HepG2 (cell line): ENCODE measurements around the gene SFTPB. TPM values are rescaled to one million over a fixed set of nuclear protein-coding genes. Genes with fewer than 3 reads are reported as not detected.

Experiments used
- ARHGAP35 ChIP-seq: sonication (generic); formaldehyde crosslinking; IDR thresholded peaks from 2 replicates; pipeline ENCODE4 v1.9.0; 2022; ENCODE audit warnings: mild to moderate bottlenecking, inconsistent platforms, moderate library complexity, missing genetic modification reagents, borderline replicate concordance
- CCAR2 ChIP-seq: fragments of 200-400 bp; formaldehyde crosslinking; optimal IDR thresholded peaks from 2 replicates; pipeline ENCODE3; 2018; ENCODE audit warnings: low read depth, mild to moderate bottlenecking, low read length, moderate library complexity
- EZH2 ChIP-seq: conservative IDR thresholded peaks from 2 replicates; pipeline ENCODE4 v1.6.1; 2012; ENCODE audit warnings: mild to moderate bottlenecking, low read depth, low read length, moderate library complexity
- FOXA1 ChIP-seq, 2 experiments: fragments of 450-650 bp in 1 of 2; sonication (generic) in 1 of 2; formaldehyde crosslinking in 1 of 2; IDR thresholded peaks; 2 replicates each; pipeline versions ENCODE4 v1.4.0 to v1.6.1; 2016 to 2020; ENCODE audit warnings: missing genetic modification reagents in 1 of 2
- GATA4 ChIP-seq: sonication (generic); IDR thresholded peaks from 2 replicates; pipeline ENCODE4 v1.6.1; 2016; ENCODE audit warnings: antibody characterized with exemption, low read depth, borderline replicate concordance
- HNRNPH1 ChIP-seq: fragments of 200-400 bp; formaldehyde crosslinking; optimal IDR thresholded peaks from 2 replicates; pipeline ENCODE3; 2017; ENCODE audit warnings: mild to moderate bottlenecking, low read depth, low read length
- ISX ChIP-seq: sonication (generic); formaldehyde crosslinking; conservative IDR thresholded peaks from 2 replicates; pipeline ENCODE4 v1.5.0; 2020; ENCODE audit warnings: missing genetic modification reagents
- KLF9 ChIP-seq: IDR thresholded peaks from 2 replicates; pipeline ENCODE4 v1.6.1; 2016; ENCODE audit warnings: low read depth
- MAX ChIP-seq: IDR thresholded peaks from 2 replicates; pipeline ENCODE4 v1.6.1; 2012; ENCODE audit warnings: inconsistent platforms
- MED1 ChIP-seq: sonication (generic); formaldehyde crosslinking; IDR thresholded peaks from 2 replicates; pipeline ENCODE4 v1.4.0; 2020; ENCODE audit warnings: missing genetic modification reagents
- SIN3B ChIP-seq: fragments of 150-350 bp; IDR thresholded peaks from 2 replicates; pipeline ENCODE4 v1.6.1; 2014; ENCODE audit warnings: low read length
- SMAD9 ChIP-seq: sonication (generic); formaldehyde crosslinking; IDR thresholded peaks from 2 replicates; pipeline ENCODE4 v1.5.1; 2020; ENCODE audit warnings: mild to moderate bottlenecking, missing genetic modification reagents
- SOX13 ChIP-seq, 3 experiments: fragments of 450-650 bp in 1 of 3; sonication (generic) in 1 of 3; formaldehyde crosslinking in 1 of 3; IDR thresholded peaks in 2 of 3; conservative IDR thresholded peaks in 1 of 3; 2 replicates each; pipeline versions ENCODE4 v1.5.0 to v1.6.1; 2016 to 2020; ENCODE audit warnings: antibody characterized with exemption in 1 of 3, mild to moderate bottlenecking in 1 of 3, missing compliant biosample characterization in 1 of 3, missing genetic modification reagents in 1 of 3, moderate library complexity in 1 of 3
- ZBTB46 ChIP-seq: sonication (generic); formaldehyde crosslinking; IDR thresholded peaks from 2 replicates; pipeline ENCODE4 v1.4.0; 2020; ENCODE audit warnings: mild to moderate bottlenecking, missing genetic modification reagents, borderline replicate concordance
- ZEB1 ChIP-seq: IDR thresholded peaks from 2 replicates; pipeline ENCODE4 v1.6.1; 2012; ENCODE audit warnings: mild to moderate bottlenecking, low read depth, inconsistent platforms; ENCODE audit not compliant: insufficient replicate concordance
- ZIK1 ChIP-seq: sonication (generic); formaldehyde crosslinking; IDR thresholded peaks from 2 replicates; pipeline ENCODE4 v1.5.0; 2020; ENCODE audit warnings: mild to moderate bottlenecking, low read depth, missing genetic modification reagents, borderline replicate concordance
- ZNF350 ChIP-seq: sonication (generic); formaldehyde crosslinking; IDR thresholded peaks from 2 replicates; pipeline ENCODE4 v1.4.0; 2020; ENCODE audit warnings: mild to moderate bottlenecking, low read depth, missing genetic modification reagents, borderline replicate concordance
- ZNF556 ChIP-seq: sonication (generic); formaldehyde crosslinking; IDR thresholded peaks from 2 replicates; pipeline ENCODE4 v1.4.0; 2020; ENCODE audit warnings: mild to moderate bottlenecking, missing genetic modification reagents, borderline replicate concordance
- ZNF563 ChIP-seq: sonication (generic); formaldehyde crosslinking; IDR thresholded peaks from 2 replicates; pipeline ENCODE4 v1.8.0; 2022; ENCODE audit warnings: mild to moderate bottlenecking, moderate library complexity, missing genetic modification reagents
- polyA plus RNA-seq, 8 experiments: library from polyadenylated mRNA; depleted of rRNA in 3 of 8; stranded (reverse) in 7 of 8; unstranded in 1 of 8; fragments of >200 nt; fragmentation: Illumina TruSeq in 4 of 8; extraction: Trizol in 4 of 8; gene quantifications; 2 replicates each; pipeline versions ENCODE4 v1.2.1 to v1.2.3, GENCODE V29; 2011 to 2016; ENCODE audit warnings: low read depth in 4 of 8, missing spikeins in 1 of 8, mixed read lengths in 1 of 8; ENCODE audit not compliant: insufficient read depth in 1 of 8
- total RNA-seq, 5 experiments: library from RNA; depleted of rRNA; stranded (reverse); fragments of >200 nt; fragmentation: Illumina TruSeq; extraction: Trizol; gene quantifications; 2 replicates each; pipeline ENCODE4 v1.2.3, GENCODE V29; 2016; ENCODE audit warnings: low read depth in 1 of 5
- TF ChIP-seq, protein P1 (sequence below): sonication (generic); formaldehyde crosslinking; IDR thresholded peaks from 2 replicates; pipeline ENCODE4 v1.4.0; 2020; ENCODE audit warnings: missing genetic modification reagents

SFTPB gene
- total and polyA plus RNA-seq, 2 of the 13 experiments (the other 11 are each of a cell fraction or from before 2014, with no cell fraction given), result not detected

DNA sequence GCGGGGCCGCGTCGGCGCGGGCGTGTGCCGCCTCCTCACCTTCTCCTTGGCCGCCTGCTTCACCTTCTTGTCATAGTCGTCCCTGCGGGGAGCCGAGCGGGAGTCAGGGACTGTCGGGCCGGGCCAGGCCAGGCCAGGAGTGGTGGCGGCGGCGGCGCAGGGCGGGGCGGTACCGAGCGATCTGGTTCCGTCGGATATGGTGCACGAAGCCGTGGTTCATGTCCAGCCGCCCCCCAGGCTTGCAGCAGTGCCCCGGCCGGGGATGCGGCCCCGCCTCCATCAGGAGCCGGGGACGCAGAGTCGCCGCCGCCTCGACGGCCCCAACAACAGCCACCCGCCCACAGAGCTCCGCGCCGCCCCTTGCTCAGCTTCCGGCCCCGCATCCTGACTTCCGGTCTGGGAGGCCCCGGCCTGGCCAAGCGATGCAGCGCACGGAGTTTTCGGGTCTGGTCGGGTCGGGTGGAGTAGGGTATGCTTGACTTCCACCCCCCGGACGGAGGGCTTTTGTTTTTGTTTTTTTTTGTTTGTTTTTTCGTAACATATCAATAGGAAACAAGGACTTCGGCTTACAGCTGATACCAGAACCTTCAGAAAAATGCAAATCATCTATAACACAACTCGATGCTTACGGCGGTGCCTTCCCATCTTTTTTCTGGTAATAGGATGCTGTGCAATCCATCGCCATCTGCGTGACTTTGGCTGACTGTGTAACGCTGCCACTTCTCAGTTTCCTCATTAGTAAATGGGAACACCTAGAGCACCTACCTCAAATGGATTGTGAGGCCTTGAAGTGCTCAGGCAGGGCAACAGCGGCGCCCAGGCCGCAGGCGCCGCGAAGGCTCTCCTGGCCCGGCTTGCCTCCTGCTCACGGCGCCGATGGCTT, 56.1 kb downstream of the SFTPB start, which contains the start of gene C2orf68 (continued):
- no peak for TF ChIP-seq FOXA1 (IDR thresholded peaks at IDR 0.05)
- 0 out of 2 replicates have a peak, but pooled peaks have one; percentile 16 for TF ChIP-seq FOXA1 (CRISPR knock-in tag; IDR thresholded peaks at IDR 0.05)
- peak; percentile 53 for TF ChIP-seq HNRNPH1
- TF ChIP-seq ZNF563, result peak; percentile 85
- TF ChIP-seq ISX (CRISPR knock-in tag), result no peak
- peak; percentile 43; the same call in 1 of the 2 replicates for TF ChIP-seq SOX13 (IDR thresholded peaks at IDR 0.05)
- peak in 1 of 2 experiments; percentile 38; a peak in 1 of 4 replicates for TF ChIP-seq SOX13 (CRISPR knock-in tag; conservative IDR thresholded peaks at IDR 0.05 in 1 of 2, IDR thresholded peaks at IDR 0.05 in 1 of 2)
- peak; percentile 66; the same call in 1 of the 2 replicates for TF ChIP-seq ZIK1
- no peak; the same call in 1 of the 2 replicates for TF ChIP-seq SMAD9
- TF ChIP-seq, protein P1, sequence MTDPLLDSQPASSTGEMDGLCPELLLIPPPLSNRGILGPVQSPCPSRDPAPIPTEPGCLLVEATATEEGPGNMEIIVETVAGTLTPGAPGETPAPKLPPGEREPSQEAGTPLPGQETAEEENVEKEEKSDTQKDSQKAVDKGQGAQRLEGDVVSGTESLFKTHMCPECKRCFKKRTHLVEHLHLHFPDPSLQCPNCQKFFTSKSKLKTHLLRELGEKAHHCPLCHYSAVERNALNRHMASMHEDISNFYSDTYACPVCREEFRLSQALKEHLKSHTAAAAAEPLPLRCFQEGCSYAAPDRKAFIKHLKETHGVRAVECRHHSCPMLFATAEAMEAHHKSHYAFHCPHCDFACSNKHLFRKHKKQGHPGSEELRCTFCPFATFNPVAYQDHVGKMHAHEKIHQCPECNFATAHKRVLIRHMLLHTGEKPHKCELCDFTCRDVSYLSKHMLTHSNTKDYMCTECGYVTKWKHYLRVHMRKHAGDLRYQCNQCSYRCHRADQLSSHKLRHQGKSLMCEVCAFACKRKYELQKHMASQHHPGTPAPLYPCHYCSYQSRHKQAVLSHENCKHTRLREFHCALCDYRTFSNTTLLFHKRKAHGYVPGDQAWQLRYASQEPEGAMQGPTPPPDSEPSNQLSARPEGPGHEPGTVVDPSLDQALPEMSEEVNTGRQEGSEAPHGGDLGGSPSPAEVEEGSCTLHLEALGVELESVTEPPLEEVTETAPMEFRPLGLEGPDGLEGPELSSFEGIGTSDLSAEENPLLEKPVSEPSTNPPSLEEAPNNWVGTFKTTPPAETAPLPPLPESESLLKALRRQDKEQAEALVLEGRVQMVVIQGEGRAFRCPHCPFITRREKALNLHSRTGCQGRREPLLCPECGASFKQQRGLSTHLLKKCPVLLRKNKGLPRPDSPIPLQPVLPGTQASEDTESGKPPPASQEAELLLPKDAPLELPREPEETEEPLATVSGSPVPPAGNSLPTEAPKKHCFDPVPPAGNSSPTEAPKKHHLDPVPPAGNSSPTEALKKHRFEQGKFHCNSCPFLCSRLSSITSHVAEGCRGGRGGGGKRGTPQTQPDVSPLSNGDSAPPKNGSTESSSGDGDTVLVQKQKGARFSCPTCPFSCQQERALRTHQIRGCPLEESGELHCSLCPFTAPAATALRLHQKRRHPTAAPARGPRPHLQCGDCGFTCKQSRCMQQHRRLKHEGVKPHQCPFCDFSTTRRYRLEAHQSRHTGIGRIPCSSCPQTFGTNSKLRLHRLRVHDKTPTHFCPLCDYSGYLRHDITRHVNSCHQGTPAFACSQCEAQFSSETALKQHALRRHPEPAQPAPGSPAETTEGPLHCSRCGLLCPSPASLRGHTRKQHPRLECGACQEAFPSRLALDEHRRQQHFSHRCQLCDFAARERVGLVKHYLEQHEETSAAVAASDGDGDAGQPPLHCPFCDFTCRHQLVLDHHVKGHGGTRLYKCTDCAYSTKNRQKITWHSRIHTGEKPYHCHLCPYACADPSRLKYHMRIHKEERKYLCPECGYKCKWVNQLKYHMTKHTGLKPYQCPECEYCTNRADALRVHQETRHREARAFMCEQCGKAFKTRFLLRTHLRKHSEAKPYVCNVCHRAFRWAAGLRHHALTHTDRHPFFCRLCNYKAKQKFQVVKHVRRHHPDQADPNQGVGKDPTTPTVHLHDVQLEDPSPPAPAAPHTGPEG (CRISPR knock-in tag), result peak; percentile 84; the same call in 1 of the 2 replicates
- TF ChIP-seq EZH2, result no peak
- no peak for TF ChIP-seq CCAR2
- TF ChIP-seq MAX, result peak; percentile 89
- peak; percentile 91; the same call in 1 of the 2 replicates for TF ChIP-seq ZNF350
- peak; percentile 62 for TF ChIP-seq ZNF556 (CRISPR knock-in tag)
- peak; percentile 10 for TF ChIP-seq ZEB1
- TF ChIP-seq KLF9 (CRISPR knock-in tag), result peak; percentile 64; the same call in 1 of the 2 replicates
- peak; percentile 94 for TF ChIP-seq ARHGAP35 (CRISPR knock-in tag)
- peak; percentile 49; the same call in 1 of the 2 replicates for TF ChIP-seq GATA4
- 0 out of 2 replicates have a peak, but pooled peaks have one; percentile 62 for TF ChIP-seq ZBTB46
- TF ChIP-seq SIN3B, result no peak
- peak; percentile 71 for TF ChIP-seq MED1 (CRISPR knock-in tag)
